Measurements from ENCODE around the gene CACNA2D3.

- TF ChIP-seq CTCF (IDR thresholded peaks at IDR 0.05; ENCODE audit: poor library complexity) (no peak), EZH2 (IDR thresholded peaks at IDR 0.05; ENCODE audit: borderline replicate concordance) (no peak), EZH2phosphoT487 (IDR thresholded peaks at IDR 0.05; ENCODE audit: low read depth, severe bottlenecking, unreplicated experiment) (no peak)
Observed at GRCh38 chr3:54193093-54193492, 70.7 kb downstream of the CACNA2D3 start.

All from hepatocyte (in vitro differentiated cells).